SK-N-SH treated with all-trans-retinoic acid at 6 μM for 48 hours (cell line): ENCODE measurements around the gene DKK2.

Source experiments
- ATAC-seq: fragments of 200-7000 bp; cut with Tn5 transposase; 3 replicates; pipeline ENCODE4 v1.9.1; 2020; ENCODE audit warnings: mild to moderate bottlenecking, moderate library complexity
- ARNTL ChIP-seq: fragments of 450-650 bp; formaldehyde crosslinking; IDR thresholded peaks from 2 replicates; pipeline ENCODE4 v1.5.0; 2020; ENCODE audit warnings: low read depth, mild to moderate bottlenecking, moderate library complexity, borderline replicate concordance
- BACH2 ChIP-seq: fragments of 250-450 bp; sonication (Bioruptor Pico); IDR thresholded peaks from 2 replicates; pipeline ENCODE4 v1.9.0; 2021; ENCODE audit warnings: mild to moderate bottlenecking, borderline replicate concordance
- ESRRG ChIP-seq: fragments of 250-450 bp; sonication (Bioruptor Pico); IDR thresholded peaks from 2 replicates; pipeline ENCODE4 v1.6.1; 2021; ENCODE audit warnings: mild to moderate bottlenecking
- GLIS3 ChIP-seq: fragments of 250-450 bp; sonication (Bioruptor Pico); IDR thresholded peaks from 2 replicates; pipeline ENCODE4 v1.5.0; 2020; ENCODE audit warnings: mild to moderate bottlenecking, moderate library complexity
- OSR1 ChIP-seq: fragments of 250-450 bp; sonication (Bioruptor Pico); IDR thresholded peaks from 2 replicates; pipeline ENCODE4 v1.8.0; 2022; ENCODE audit warnings: moderate library complexity, mild to moderate bottlenecking, inconsistent platforms
- PPARA ChIP-seq: fragments of 250-450 bp; sonication (Bioruptor Pico); IDR thresholded peaks from 2 replicates; pipeline ENCODE4 v1.5.0; 2020; ENCODE audit warnings: mild to moderate bottlenecking, borderline replicate concordance
- RARB ChIP-seq: fragments of 250-450 bp; sonication (Bioruptor Pico); IDR thresholded peaks from 2 replicates; pipeline ENCODE4 v1.8.0; 2021; ENCODE audit warnings: mild to moderate bottlenecking, moderate library complexity
- SNAI2 ChIP-seq: fragments of 250-450 bp; sonication (Bioruptor Pico); IDR thresholded peaks from 2 replicates; pipeline ENCODE4 v1.5.0; 2020; ENCODE audit warnings: mild to moderate bottlenecking, moderate library complexity
- TCF4 ChIP-seq: fragments of 250-450 bp; sonication (Bioruptor Pico); IDR thresholded peaks from 2 replicates; pipeline ENCODE4 v1.8.0; 2021; ENCODE audit warnings: mild to moderate bottlenecking, moderate library complexity, borderline replicate concordance
- TOX ChIP-seq: fragments of 250-450 bp; sonication (Bioruptor Pico); IDR thresholded peaks from 2 replicates; pipeline ENCODE4 v1.8.0; 2021; ENCODE audit warnings: mild to moderate bottlenecking, moderate library complexity, borderline replicate concordance
- ZC3H10 ChIP-seq: fragments of 250-450 bp; sonication (Bioruptor Pico); IDR thresholded peaks from 2 replicates; pipeline ENCODE4 v1.5.1; 2021; ENCODE audit warnings: mild to moderate bottlenecking, moderate library complexity
- ZFP3 ChIP-seq: fragments of 250-450 bp; sonication (Bioruptor Pico); IDR thresholded peaks from 2 replicates; pipeline ENCODE4 v1.5.0; 2020; ENCODE audit warnings: mild to moderate bottlenecking, moderate library complexity
- ZFP30 ChIP-seq: fragments of 450-650 bp; formaldehyde crosslinking; IDR thresholded peaks from 2 replicates; pipeline ENCODE4 v1.5.0; 2022; ENCODE audit warnings: mild to moderate bottlenecking, moderate library complexity
- ZNF70 ChIP-seq: fragments of 450-650 bp; formaldehyde crosslinking; IDR thresholded peaks from 2 replicates; pipeline ENCODE4 v1.5.0; 2020; ENCODE audit warnings: mild to moderate bottlenecking, moderate library complexity
- ZNF8 ChIP-seq: fragments of 450-650 bp; formaldehyde crosslinking; IDR thresholded peaks from 2 replicates; pipeline ENCODE4 v1.5.0; 2020; ENCODE audit warnings: mild to moderate bottlenecking, moderate library complexity
- TF ChIP-seq, protein P1 (sequence below): fragments of 250-450 bp; sonication (Bioruptor Pico); IDR thresholded peaks from 2 replicates; pipeline ENCODE4 v1.8.0; 2020; ENCODE audit warnings: mild to moderate bottlenecking, moderate library complexity, borderline replicate concordance
- TF ChIP-seq, protein P2 (sequence below): fragments of 250-450 bp; sonication (Bioruptor Pico); IDR thresholded peaks from 2 replicates; pipeline ENCODE4 v1.5.0; 2020; ENCODE audit warnings: mild to moderate bottlenecking, moderate library complexity
- TF ChIP-seq, protein P3 (sequence below): fragments of 250-450 bp; sonication (Bioruptor Pico); IDR thresholded peaks from 2 replicates; pipeline ENCODE4 v1.8.0; 2021; ENCODE audit warnings: low read depth, mild to moderate bottlenecking, moderate library complexity, borderline replicate concordance
- TF ChIP-seq, protein P4 (sequence below): fragments of 250-450 bp; sonication (Bioruptor Pico); IDR thresholded peaks from 2 replicates; pipeline ENCODE4 v1.5.1; 2021; ENCODE audit warnings: mild to moderate bottlenecking, moderate library complexity
- TF ChIP-seq, protein P5 (sequence below): fragments of 250-450 bp; sonication (Bioruptor Pico); IDR thresholded peaks from 2 replicates; pipeline ENCODE4 v1.5.1; 2020; ENCODE audit warnings: low read depth, mild to moderate bottlenecking, moderate library complexity

DKK2 gene

DNA sequence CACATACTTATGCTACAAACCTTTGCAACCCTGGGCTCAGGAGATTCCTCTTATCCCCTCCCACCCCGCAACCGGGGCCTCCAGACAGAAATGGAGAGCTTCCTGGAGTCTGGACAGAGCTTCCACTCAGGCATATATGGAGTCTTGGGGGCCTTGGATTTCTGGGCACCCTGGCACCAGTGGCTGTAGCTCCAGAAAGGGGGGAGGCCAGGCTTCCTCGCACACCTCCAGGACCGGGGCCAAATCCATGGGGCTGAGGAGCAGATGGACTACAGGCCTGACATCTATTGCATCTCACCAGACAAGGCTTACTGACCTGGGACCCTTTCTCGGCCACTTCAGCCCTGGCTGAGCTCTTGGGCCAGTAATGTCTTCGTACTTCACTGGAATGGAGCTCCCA is 143.3 kb downstream of the DKK2 start:
- ATAC-seq, result no peak
- no peak for TF ChIP-seq SNAI2 (CRISPR knock-in tag)
- no peak for TF ChIP-seq ZFP3 (CRISPR knock-in tag)
- TF ChIP-seq ZFP30 (CRISPR knock-in tag), result no peak
- TF ChIP-seq, protein P1, sequence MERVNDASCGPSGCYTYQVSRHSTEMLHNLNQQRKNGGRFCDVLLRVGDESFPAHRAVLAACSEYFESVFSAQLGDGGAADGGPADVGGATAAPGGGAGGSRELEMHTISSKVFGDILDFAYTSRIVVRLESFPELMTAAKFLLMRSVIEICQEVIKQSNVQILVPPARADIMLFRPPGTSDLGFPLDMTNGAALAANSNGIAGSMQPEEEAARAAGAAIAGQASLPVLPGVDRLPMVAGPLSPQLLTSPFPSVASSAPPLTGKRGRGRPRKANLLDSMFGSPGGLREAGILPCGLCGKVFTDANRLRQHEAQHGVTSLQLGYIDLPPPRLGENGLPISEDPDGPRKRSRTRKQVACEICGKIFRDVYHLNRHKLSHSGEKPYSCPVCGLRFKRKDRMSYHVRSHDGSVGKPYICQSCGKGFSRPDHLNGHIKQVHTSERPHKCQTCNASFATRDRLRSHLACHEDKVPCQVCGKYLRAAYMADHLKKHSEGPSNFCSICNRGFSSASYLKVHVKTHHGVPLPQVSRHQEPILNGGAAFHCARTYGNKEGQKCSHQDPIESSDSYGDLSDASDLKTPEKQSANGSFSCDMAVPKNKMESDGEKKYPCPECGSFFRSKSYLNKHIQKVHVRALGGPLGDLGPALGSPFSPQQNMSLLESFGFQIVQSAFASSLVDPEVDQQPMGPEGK (CRISPR knock-in tag), result no peak
- no peak for TF ChIP-seq ZNF70 (CRISPR knock-in tag)
- no peak for TF ChIP-seq TCF4
- no peak for TF ChIP-seq RARB
- TF ChIP-seq ZNF8 (CRISPR knock-in tag), result no peak
- TF ChIP-seq, protein P2, sequence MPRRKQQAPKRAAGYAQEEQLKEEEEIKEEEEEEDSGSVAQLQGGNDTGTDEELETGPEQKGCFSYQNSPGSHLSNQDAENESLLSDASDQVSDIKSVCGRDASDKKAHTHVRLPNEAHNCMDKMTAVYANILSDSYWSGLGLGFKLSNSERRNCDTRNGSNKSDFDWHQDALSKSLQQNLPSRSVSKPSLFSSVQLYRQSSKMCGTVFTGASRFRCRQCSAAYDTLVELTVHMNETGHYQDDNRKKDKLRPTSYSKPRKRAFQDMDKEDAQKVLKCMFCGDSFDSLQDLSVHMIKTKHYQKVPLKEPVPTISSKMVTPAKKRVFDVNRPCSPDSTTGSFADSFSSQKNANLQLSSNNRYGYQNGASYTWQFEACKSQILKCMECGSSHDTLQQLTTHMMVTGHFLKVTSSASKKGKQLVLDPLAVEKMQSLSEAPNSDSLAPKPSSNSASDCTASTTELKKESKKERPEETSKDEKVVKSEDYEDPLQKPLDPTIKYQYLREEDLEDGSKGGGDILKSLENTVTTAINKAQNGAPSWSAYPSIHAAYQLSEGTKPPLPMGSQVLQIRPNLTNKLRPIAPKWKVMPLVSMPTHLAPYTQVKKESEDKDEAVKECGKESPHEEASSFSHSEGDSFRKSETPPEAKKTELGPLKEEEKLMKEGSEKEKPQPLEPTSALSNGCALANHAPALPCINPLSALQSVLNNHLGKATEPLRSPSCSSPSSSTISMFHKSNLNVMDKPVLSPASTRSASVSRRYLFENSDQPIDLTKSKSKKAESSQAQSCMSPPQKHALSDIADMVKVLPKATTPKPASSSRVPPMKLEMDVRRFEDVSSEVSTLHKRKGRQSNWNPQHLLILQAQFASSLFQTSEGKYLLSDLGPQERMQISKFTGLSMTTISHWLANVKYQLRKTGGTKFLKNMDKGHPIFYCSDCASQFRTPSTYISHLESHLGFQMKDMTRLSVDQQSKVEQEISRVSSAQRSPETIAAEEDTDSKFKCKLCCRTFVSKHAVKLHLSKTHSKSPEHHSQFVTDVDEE (CRISPR knock-in tag), result no peak
- TF ChIP-seq, protein P3, sequence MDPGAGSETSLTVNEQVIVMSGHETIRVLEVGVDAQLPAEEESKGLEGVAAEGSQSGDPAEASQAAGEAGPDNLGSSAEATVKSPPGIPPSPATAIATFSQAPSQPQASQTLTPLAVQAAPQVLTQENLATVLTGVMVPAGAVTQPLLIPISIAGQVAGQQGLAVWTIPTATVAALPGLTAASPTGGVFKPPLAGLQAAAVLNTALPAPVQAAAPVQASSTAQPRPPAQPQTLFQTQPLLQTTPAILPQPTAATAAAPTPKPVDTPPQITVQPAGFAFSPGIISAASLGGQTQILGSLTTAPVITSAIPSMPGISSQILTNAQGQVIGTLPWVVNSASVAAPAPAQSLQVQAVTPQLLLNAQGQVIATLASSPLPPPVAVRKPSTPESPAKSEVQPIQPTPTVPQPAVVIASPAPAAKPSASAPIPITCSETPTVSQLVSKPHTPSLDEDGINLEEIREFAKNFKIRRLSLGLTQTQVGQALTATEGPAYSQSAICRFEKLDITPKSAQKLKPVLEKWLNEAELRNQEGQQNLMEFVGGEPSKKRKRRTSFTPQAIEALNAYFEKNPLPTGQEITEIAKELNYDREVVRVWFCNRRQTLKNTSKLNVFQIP, result no peak
- TF ChIP-seq TOX, result no peak
- TF ChIP-seq, protein P4, sequence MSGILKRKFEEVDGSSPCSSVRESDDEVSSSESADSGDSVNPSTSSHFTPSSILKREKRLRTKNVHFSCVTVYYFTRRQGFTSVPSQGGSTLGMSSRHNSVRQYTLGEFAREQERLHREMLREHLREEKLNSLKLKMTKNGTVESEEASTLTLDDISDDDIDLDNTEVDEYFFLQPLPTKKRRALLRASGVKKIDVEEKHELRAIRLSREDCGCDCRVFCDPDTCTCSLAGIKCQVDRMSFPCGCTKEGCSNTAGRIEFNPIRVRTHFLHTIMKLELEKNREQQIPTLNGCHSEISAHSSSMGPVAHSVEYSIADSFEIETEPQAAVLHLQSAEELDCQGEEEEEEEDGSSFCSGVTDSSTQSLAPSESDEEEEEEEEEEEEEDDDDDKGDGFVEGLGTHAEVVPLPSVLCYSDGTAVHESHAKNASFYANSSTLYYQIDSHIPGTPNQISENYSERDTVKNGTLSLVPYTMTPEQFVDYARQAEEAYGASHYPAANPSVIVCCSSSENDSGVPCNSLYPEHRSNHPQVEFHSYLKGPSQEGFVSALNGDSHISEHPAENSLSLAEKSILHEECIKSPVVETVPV (CRISPR knock-in tag), result no peak
- TF ChIP-seq GLIS3, result no peak
- no peak for TF ChIP-seq ESRRG (CRISPR knock-in tag)
- no peak for TF ChIP-seq OSR1 (CRISPR knock-in tag)
- TF ChIP-seq BACH2, result no peak
- no peak for TF ChIP-seq PPARA
- TF ChIP-seq ZC3H10 (CRISPR knock-in tag), result no peak
- TF ChIP-seq ARNTL (CRISPR knock-in tag), result no peak

DNA sequence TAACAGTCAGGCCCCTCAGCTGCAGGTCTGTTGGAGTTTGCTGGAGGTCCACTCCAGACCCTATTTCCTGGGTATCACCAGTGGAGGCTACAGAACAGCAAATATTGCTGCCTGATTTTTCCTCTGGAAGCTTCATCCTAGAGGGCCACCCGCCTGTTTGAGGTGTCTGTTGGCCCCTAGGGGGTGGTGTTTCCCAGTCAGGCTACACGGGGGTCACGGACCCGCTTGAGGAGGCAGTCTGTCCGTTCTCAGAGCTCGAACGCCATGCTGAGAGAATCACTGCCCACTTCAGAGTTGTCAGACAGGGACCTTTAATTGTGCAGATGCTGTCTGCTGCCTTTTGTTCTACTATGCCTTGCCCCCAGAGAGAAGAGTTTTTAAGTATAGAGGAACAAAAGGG is 160.8 kb downstream of the DKK2 start:
- TF ChIP-seq, protein P5, sequence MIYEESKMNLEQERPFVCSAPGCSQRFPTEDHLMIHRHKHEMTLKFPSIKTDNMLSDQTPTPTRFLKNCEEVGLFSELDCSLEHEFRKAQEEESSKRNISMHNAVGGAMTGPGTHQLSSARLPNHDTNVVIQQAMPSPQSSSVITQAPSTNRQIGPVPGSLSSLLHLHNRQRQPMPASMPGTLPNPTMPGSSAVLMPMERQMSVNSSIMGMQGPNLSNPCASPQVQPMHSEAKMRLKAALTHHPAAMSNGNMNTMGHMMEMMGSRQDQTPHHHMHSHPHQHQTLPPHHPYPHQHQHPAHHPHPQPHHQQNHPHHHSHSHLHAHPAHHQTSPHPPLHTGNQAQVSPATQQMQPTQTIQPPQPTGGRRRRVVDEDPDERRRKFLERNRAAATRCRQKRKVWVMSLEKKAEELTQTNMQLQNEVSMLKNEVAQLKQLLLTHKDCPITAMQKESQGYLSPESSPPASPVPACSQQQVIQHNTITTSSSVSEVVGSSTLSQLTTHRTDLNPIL (CRISPR knock-in tag), result no peak
- no peak for TF ChIP-seq PPARA
- TF ChIP-seq SNAI2 (CRISPR knock-in tag), result no peak
- no peak for TF ChIP-seq ESRRG (CRISPR knock-in tag)
- TF ChIP-seq BACH2, result no peak
- no peak for TF ChIP-seq ZC3H10 (CRISPR knock-in tag)
- no peak for ATAC-seq
